Ovary (tissue), 3 donors: Measurements from ENCODE around the gene MT1HL1.

Experiments used
- CTCF ChIP-seq, 3 donors: fragments of 450-650 bp in 2 of 3; fragments of 200-600 bp in 1 of 3; IDR thresholded peaks; one replicate each; pipeline versions ENCODE4 v1.5.1 to v1.8.0; 2016 to 2022; ENCODE audit warnings: antibody characterized with exemption in 3 of 3, mild to moderate bottlenecking in 1 of 3
- POLR2A ChIP-seq: fragments of 450-650 bp; IDR thresholded peaks from one replicate; pipeline ENCODE4 v1.6.1; 2017; ENCODE audit warnings: antibody characterized with exemption, mild to moderate bottlenecking, moderate library complexity
- donor health status: DM: no; HTN: no; CAD: no.

- no peak for TF ChIP-seq POLR2A
- TF ChIP-seq CTCF (IDR thresholded peaks at IDR 0.05) = no peak
These were observed 21.3 kb upstream of the MT1HL1 start for GRCh38 chr1:237025358-237026074.
